ENCODE measurements around the gene SMAGP. TPM values are rescaled to one million over a fixed set of nuclear protein-coding genes. Genes with fewer than 3 reads are reported as not detected.

SMAGP gene
- total and polyA plus RNA-seq, 2 of the 4 experiments (the other 2 are of a cell fraction): 12.2 to 42.7 TPM

DNA sequence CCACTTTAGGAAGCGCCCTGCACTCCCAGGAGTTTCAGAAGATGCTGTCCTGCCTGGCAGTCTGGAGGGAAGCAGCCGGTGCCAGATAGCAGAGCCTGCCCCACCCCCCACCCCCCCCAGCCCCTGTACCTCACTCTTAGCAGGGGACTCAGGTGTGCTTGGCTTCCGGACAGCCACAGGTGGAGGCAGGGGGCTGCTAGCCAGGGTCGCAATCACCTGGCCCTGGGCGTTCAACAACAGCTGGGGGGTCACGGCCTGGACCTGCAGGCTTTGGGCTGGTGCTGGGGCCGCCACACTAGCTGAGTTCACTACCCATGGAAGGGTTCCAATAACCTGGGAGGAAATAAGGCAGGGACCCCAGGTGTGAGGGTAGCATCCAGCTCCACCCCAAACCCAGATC, 74.4 kb downstream of the SMAGP start:
- Histone ChIP-seq H3K18ac (ENCODE audit: low read depth, low read length) (no peak overlapping the region), H3K4me3 (ENCODE audit: insufficient read depth, low read depth, low read length) (no peak overlapping the region), H2AFZ (replicated peaks; ENCODE audit: low read length, poor library complexity) (no peak overlapping the region), H3K79me1 (ENCODE audit: low read depth in 1 of 2, low read length in 2 of 2) (no peaks in the 10 kb centered on the region), H3K23ac (ENCODE audit: low read depth, low read length) (no peak overlapping the region), H4K20me1 (ENCODE audit: insufficient read depth, low read length) (no peaks in the 10 kb centered on the region), H3K36me3 (ENCODE audit: control insufficient read depth, insufficient read depth, low read length) (peaks cover 8% of the 10 kb centered on the region; the same call in 1 of the 2 replicates), H3K9me1 (ENCODE audit: insufficient read depth, low read length) (0 out of 2 replicates have a peak, but pooled peaks cover 2% of the 10 kb centered on the region), H3K4me2 (ENCODE audit: low read depth, low read length) (no peak overlapping the region), H2BK15ac (ENCODE audit: low read depth, low read length) (no peak overlapping the region), H3K14ac (replicated peaks; ENCODE audit: low read depth, low read length) (no peak overlapping the region), H4K91ac (ENCODE audit: insufficient read depth, low read depth, low read length) (no peak overlapping the region), H2BK120ac (ENCODE audit: low read depth, low read length) (no peak overlapping the region), H4K5ac (ENCODE audit: low read depth, low read length) (no peak overlapping the region), H3K9ac (ENCODE audit: low read depth, low read length) (no peak overlapping the region), H3K27ac (ENCODE audit: insufficient read depth, low read length) (no peak overlapping the region), H2AK9ac (replicated peaks; ENCODE audit: low read depth, low read length, poor library complexity) (no peak overlapping the region), H2BK20ac (ENCODE audit: low read depth, low read length) (no peak overlapping the region), H3K9me3 (ENCODE audit: control insufficient read depth, insufficient read depth, low read length) (no peaks in the 10 kb centered on the region), H3K56ac (ENCODE audit: extremely low read depth, insufficient read depth, low read length) (no peak overlapping the region), H3K27me3 (ENCODE audit: control insufficient read depth, insufficient read depth, low read length) (no peaks in the 10 kb centered on the region), H2AK5ac (ENCODE audit: low read depth, low read length) (no peak overlapping the region), H4K8ac (ENCODE audit: low read depth in 2 of 2, low read length in 2 of 2) (no peak overlapping the region), H3K4me1 (ENCODE audit: control insufficient read depth, insufficient read depth, low read length) (no peaks in the 10 kb centered on the region), H2BK5ac (ENCODE audit: low read depth, low read length, poor library complexity, severe bottlenecking) (no peak overlapping the region), H3K4ac (ENCODE audit: low read depth, low read length) (no peak overlapping the region)
- no TSS peak for BruUV-seq (replicated peaks)
- dilution Hi-C loops (cut with HindIII; ENCODE audit: low sequenced_read_pairs, unreplicated experiment) (no loop called here), in situ Hi-C loops (cut with MboI; ENCODE audit: low sequenced_read_pairs) (no loop called here), intact Hi-C loops (cut with micrococcal nuclease) (no loop called here)
- DNase-seq: no peak
- ChIA-PET POLR2A (ENCODE audit: unreplicated experiment) (no interaction called here), CTCF (interaction anchor here (0.6 kb wide), 1 partner anchor 1204 kb away, joined by 3 read pairs; no protein-coding TSS in a partner anchor)
- TF ChIP-seq MAFK (IDR thresholded peaks at IDR 0.05; ENCODE audit: low read depth, low read length) (no peak), RAD21 (IDR thresholded peaks at IDR 0.05; ENCODE audit: low read length) (no peak), FOS (IDR thresholded peaks at IDR 0.05; ENCODE audit: low read depth, low read length) (no peak), MXI1 (IDR thresholded peaks at IDR 0.05; ENCODE audit: borderline replicate concordance, low read depth, low read length) (no peak), CHD1 (IDR thresholded peaks at IDR 0.05; ENCODE audit: low read depth, low read length) (no peak), BHLHE40 (IDR thresholded peaks at IDR 0.05; ENCODE audit: low read depth, low read length) (no peak)
- WGBS, 2 experiments (ENCODE audit: extremely low coverage in 2 of 2, insufficient read length in 1 of 2): 90% methylated on average over 2 of the region's 7 CpGs; no CpG with 5 or more reads in 1 of the 2 experiments
- no peak for ATAC-seq (ENCODE audit: low read depth)

Other genes starting within 250 kb of the SMAGP start
- 45.3 and 48.3 TPM in 2 replicates for gene SLC11A2, start 244.0 kb downstream of the SMAGP start, total RNA-seq (2012; rRNA removed)
- 21.9 and 28.0 TPM in 2 replicates for gene SLC11A2, start 244.0 kb downstream of the SMAGP start, polyA plus RNA-seq (2012; rRNA removed)
- 16.7 and 27.6 TPM in 2 replicates for gene LETMD1, start 222.1 kb downstream of the SMAGP start, total RNA-seq (2012; rRNA removed)
- gene LETMD1, start 222.1 kb downstream of the SMAGP start, polyA plus RNA-seq (2012; rRNA removed): 27.0 and 40.1 TPM in 2 replicates
- gene CSRNP2, start 186.8 kb downstream of the SMAGP start, total RNA-seq (2012; rRNA removed): 14.0 and 16.7 TPM in 2 replicates
- gene CSRNP2, start 186.8 kb downstream of the SMAGP start, polyA plus RNA-seq (2012; rRNA removed): 21.7 and 22.2 TPM in 2 replicates
- 10.0 and 13.3 TPM in 2 replicates for gene TFCP2, start 97.3 kb downstream of the SMAGP start, total RNA-seq (2012; rRNA removed)
- 13.8 and 15.4 TPM in 2 replicates for gene TFCP2, start 97.3 kb downstream of the SMAGP start, polyA plus RNA-seq (2012; rRNA removed)
- 0.90 and 1.9 TPM in 2 replicates for gene POU6F1, start 52.4 kb downstream of the SMAGP start, total RNA-seq (2012; rRNA removed)
- 3.6 and 4.3 TPM in 2 replicates for gene POU6F1, start 52.4 kb downstream of the SMAGP start, polyA plus RNA-seq (2012; rRNA removed)
- 62.2 and 77.2 TPM in 2 replicates for gene DAZAP2, start 31.6 kb downstream of the SMAGP start, total RNA-seq (2012; rRNA removed)
- gene DAZAP2, start 31.6 kb downstream of the SMAGP start, polyA plus RNA-seq (2012; rRNA removed): 202 and 316 TPM in 2 replicates
- not detected in 2 replicates for gene BIN2, start 53.8 kb upstream of the SMAGP start, total RNA-seq (2012; rRNA removed)
- not detected in 2 replicates for gene BIN2, start 53.8 kb upstream of the SMAGP start, polyA plus RNA-seq (2012; rRNA removed)
- not detected in 2 replicates for gene CELA1, start 76.3 kb upstream of the SMAGP start, total RNA-seq (2012; rRNA removed)
- gene CELA1, start 76.3 kb upstream of the SMAGP start, polyA plus RNA-seq (2012; rRNA removed): not detected in 2 replicates
- 21.4 and 23.7 TPM in 2 replicates for gene GALNT6, start 121.0 kb upstream of the SMAGP start, total RNA-seq (2012; rRNA removed)
- 16.4 and 17.1 TPM in 2 replicates for gene GALNT6, start 121.0 kb upstream of the SMAGP start, polyA plus RNA-seq (2012; rRNA removed)
- gene SLC4A8, start 154.4 kb upstream of the SMAGP start, total RNA-seq (2012; rRNA removed): 4.4 and 5.2 TPM in 2 replicates
- gene SLC4A8, start 154.4 kb upstream of the SMAGP start, polyA plus RNA-seq (2012; rRNA removed): 3.1 and 3.2 TPM in 2 replicates

Measured in IMR-90 (cell line).